ENCODE measurements around the gene RHOA. TPM values are rescaled to one million over a fixed set of nuclear protein-coding genes. Genes with fewer than 3 reads are reported as not detected.

The RHOA gene
- total RNA-seq, 1 experiment from 2014 or later: 497 TPM

- BruUV-seq (replicated peaks): no TSS peak
- no peaks in the 10 kb centered on the region for H3K9me3 ChIP-seq (ENCODE audit: control insufficient read depth in 1 of 2, insufficient read depth in 1 of 2, low read depth in 1 of 2, low read length in 2 of 2)
- no peaks in the 10 kb centered on the region for H3K9me2 ChIP-seq (ENCODE audit: insufficient read depth)
- TF ChIP-seq EZH2phosphoT487 (IDR thresholded peaks at IDR 0.05; ENCODE audit: borderline replicate concordance) (no peak), YY1 (IDR thresholded peaks at IDR 0.05; ENCODE audit: extremely low read depth, insufficient replicate concordance, low read depth, low read length) (no peak), CBX3 (IDR thresholded peaks at IDR 0.05; ENCODE audit: low read depth) (no peak)
- CTCF ChIA-PET: no interaction called here
- RAD21 ChIA-PET (ENCODE audit: low non-redundant PET in 1 of 2, low total read pairs in 2 of 2, uncharacterized antibody in 2 of 2, unreplicated experiment in 2 of 2): no interaction called here
- H3K36me3 ChIP-seq (ENCODE audit: control insufficient read depth in 1 of 2, insufficient read depth in 2 of 2, low read length in 2 of 2): 0 out of 4 replicates have a peak, but pooled peaks cover 0 to 3% of the 10 kb centered on the region in 2 experiments
- H3K79me2 ChIP-seq (ENCODE audit: insufficient read depth, low read length): peaks cover 27% of the 10 kb centered on the region
- intact Hi-C loops (cut with micrococcal nuclease): no loop called here
- DNase-seq (ENCODE audit: low read depth, low spot score) (no peak), ATAC-seq (no peak)
- no peak overlapping the region for H2AFZ ChIP-seq (ENCODE audit: low read depth, low read length, poor library complexity, severe bottlenecking)
- no peak overlapping the region for H3K4me2 ChIP-seq (ENCODE audit: low read length)
- POLR2A ChIA-PET: no interaction called here
- H3K27me3 ChIP-seq (ENCODE audit: insufficient read depth, low read length): no peaks in the 10 kb centered on the region
- no peaks in the 10 kb centered on the region for H4K20me1 ChIP-seq (ENCODE audit: insufficient read depth)
- no peak overlapping the region for H3K4me3 ChIP-seq (replicated peaks in 1 of 2; ENCODE audit: low read depth in 1 of 2, low read length in 2 of 2)
- H3K4me1 ChIP-seq (ENCODE audit: control insufficient read depth in 1 of 2, insufficient read depth in 2 of 2, low read length in 2 of 2): peaks cover 8 to 29% of the 10 kb centered on the region in 2 experiments
- H3K9ac ChIP-seq (ENCODE audit: low read length): no peak overlapping the region
- no peak overlapping the region for H3K27ac ChIP-seq (ENCODE audit: low read depth, low read length)
Observed at GRCh38 chr3:49341996-49342395, 69.8 kb downstream of the RHOA start.

- ATAC-seq: peak; percentile 96
- RAD21 ChIA-PET (ENCODE audit: low non-redundant PET in 1 of 2, low total read pairs in 2 of 2, uncharacterized antibody in 2 of 2, unreplicated experiment in 2 of 2): interaction anchor here (0.6 to 1.4 kb wide), 6 partner anchors 104 to 352 kb away, joined by 3 to 8 read pairs (median 4); partner anchors contain the start of gene USP19 (in 1 of the 2)
- Histone ChIP-seq H3K79me2 (ENCODE audit: insufficient read depth, low read length) (peaks cover 41% of the 10 kb centered on the region), H3K9me2 (ENCODE audit: insufficient read depth) (no peaks in the 10 kb centered on the region), H2AFZ (ENCODE audit: low read depth, low read length, poor library complexity, severe bottlenecking) (peak within 1 kb of the TSS; percentile 67), H3K4me2 (ENCODE audit: low read length) (peak within 1 kb of the TSS; percentile 90), H3K9ac (ENCODE audit: low read length) (peak within 1 kb of the TSS; percentile 90), H3K27me3 (ENCODE audit: insufficient read depth, low read length) (no peaks in the 10 kb centered on the region), H3K27ac (ENCODE audit: low read depth, low read length) (peak within 1 kb of the TSS; percentile 73), H4K20me1 (ENCODE audit: insufficient read depth) (no peaks in the 10 kb centered on the region), H3K4me1 (ENCODE audit: control insufficient read depth in 1 of 2, insufficient read depth in 2 of 2, low read length in 2 of 2) (peaks cover 8 to 20% of the 10 kb centered on the region in 2 experiments; a peak in 3 of 4 replicates), H3K4me3 (replicated peaks in 1 of 2; ENCODE audit: low read depth in 1 of 2, low read length in 2 of 2) (peak within 1 kb of the TSS; percentile 62 to 94), H3K36me3 (ENCODE audit: control insufficient read depth in 1 of 2, insufficient read depth in 2 of 2, low read length in 2 of 2) (peaks cover 5 to 6% of the 10 kb centered on the region in 2 experiments; a peak in 2 of 4 replicates), H3K9me3 (ENCODE audit: control insufficient read depth in 1 of 2, insufficient read depth in 1 of 2, low read depth in 1 of 2, low read length in 2 of 2) (no peaks in the 10 kb centered on the region)
- POLR2A ChIA-PET: interaction anchor here (0.7 to 2.8 kb wide), 10 partner anchors 11 to 333 kb away, joined by 3 to 18 read pairs (median 4); partner anchors contain the start of genes GPX1, NICN1, RHOA and TCTA
- CTCF ChIA-PET: interaction anchor here (0.9 to 2.4 kb wide), 8 partner anchors 9 to 169 kb away, joined by 3 to 25 read pairs (median 4); partner anchors contain the start of gene KLHDC8B
- TSS peak; percentile 92 for BruUV-seq (replicated peaks)
- peak; percentile 71 for DNase-seq (ENCODE audit: low read depth, low spot score)
- intact Hi-C loops (cut with micrococcal nuclease): loop anchor here (1.0 kb wide), 1 partner anchor 72 kb away; the partner anchor contains the start of gene TCTA
- TF ChIP-seq ZBTB33 (IDR thresholded peaks at IDR 0.05; ENCODE audit: extremely low read depth, insufficient replicate concordance, low read length): no peak
- peak; percentile 87 for TF ChIP-seq ZFX (IDR thresholded peaks at IDR 0.05)
- TF ChIP-seq SRF (IDR thresholded peaks at IDR 0.05; ENCODE audit: low read depth): no peak
- TF ChIP-seq YY1 (IDR thresholded peaks at IDR 0.05; ENCODE audit: extremely low read depth, insufficient replicate concordance, low read depth, low read length): peak; percentile 84
- TF ChIP-seq POLR2A (IDR thresholded peaks at IDR 0.05; ENCODE audit: borderline replicate concordance, extremely low read depth, insufficient read depth, insufficient read length): peak; percentile 62
- no peak for TF ChIP-seq ZNF274 (IDR thresholded peaks at IDR 0.05; ENCODE audit: low read depth, low read length)
- TF ChIP-seq CBX3 (IDR thresholded peaks at IDR 0.05; ENCODE audit: low read depth): peak; percentile 97
- peak; percentile 54 for TF ChIP-seq TCF7L2 (IDR thresholded peaks at IDR 0.05; ENCODE audit: borderline replicate concordance, extremely low read depth, insufficient read depth, insufficient read length)
- peak; percentile 98 for TF ChIP-seq MAX (IDR thresholded peaks at IDR 0.05)
- no peak for TF ChIP-seq FOSL1 (IDR thresholded peaks at IDR 0.05; ENCODE audit: low read depth)
- TF ChIP-seq ATF3 (IDR thresholded peaks at IDR 0.05): no peak
- TF ChIP-seq EGR1 (IDR thresholded peaks at IDR 0.05; ENCODE audit: low read depth): peak; percentile 95
- peak; percentile 94 for TF ChIP-seq SIN3A (IDR thresholded peaks at IDR 0.05; ENCODE audit: low read depth)
- no peak for TF ChIP-seq JUND (IDR thresholded peaks at IDR 0.05)
- TF ChIP-seq SP1 (IDR thresholded peaks at IDR 0.05; ENCODE audit: low read depth): peak; percentile 52; the same call in 1 of the 2 replicates
Observed at GRCh38 chr3:49339941-49340800, 71.6 kb downstream of the RHOA start, which contains the start of gene USP4. USP4 (minus strand) TSS chr3:49340053; CDS start chr3:49340024, 29 bp downstream.
